ENCODE measurements around the gene GLIS2.
"Not testable (repeated sequence)": the region's sequence is repeated elsewhere in the genome, so short reads cannot be mapped to it uniquely, and the experiment has no call there.

Gene GLIS2

GRCh38 chr16:4319454-4320421, 3.9 kb downstream of the GLIS2 start:
- peak; percentile 40 to 41 for DNase-seq (ENCODE audit: low read depth in 2 of 2)

DNA sequence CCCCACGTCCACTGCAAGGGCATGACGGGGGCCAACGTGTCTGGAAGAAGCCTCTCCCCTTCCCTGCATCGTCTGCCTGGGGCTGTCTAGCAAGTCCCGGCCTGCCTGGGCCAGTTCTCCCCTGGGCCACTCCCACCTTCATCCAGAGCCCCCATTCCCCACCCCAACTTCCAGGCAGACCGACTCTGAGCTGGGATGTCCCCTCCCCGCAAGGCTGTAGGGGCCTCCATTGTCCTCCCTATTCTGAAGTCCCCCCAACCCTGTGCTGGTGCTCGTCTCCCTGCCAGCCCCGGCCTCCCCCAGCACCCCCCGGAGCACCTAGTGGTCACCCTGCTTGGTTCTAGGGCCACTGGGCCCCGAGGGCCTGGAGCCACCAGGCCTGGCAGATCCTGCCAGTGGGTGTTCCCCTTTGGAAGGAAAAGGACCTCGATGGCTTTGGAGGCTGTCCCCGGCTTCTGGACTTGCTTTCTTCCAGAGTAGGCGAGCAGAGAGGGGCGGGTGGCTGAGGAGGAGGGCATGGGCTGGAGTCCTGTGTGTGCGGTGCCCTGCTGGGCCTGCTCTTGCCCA, 4.8 kb downstream of the GLIS2 start:
- DNase-seq (ENCODE audit: low read depth in 2 of 2): no peak

DNA sequence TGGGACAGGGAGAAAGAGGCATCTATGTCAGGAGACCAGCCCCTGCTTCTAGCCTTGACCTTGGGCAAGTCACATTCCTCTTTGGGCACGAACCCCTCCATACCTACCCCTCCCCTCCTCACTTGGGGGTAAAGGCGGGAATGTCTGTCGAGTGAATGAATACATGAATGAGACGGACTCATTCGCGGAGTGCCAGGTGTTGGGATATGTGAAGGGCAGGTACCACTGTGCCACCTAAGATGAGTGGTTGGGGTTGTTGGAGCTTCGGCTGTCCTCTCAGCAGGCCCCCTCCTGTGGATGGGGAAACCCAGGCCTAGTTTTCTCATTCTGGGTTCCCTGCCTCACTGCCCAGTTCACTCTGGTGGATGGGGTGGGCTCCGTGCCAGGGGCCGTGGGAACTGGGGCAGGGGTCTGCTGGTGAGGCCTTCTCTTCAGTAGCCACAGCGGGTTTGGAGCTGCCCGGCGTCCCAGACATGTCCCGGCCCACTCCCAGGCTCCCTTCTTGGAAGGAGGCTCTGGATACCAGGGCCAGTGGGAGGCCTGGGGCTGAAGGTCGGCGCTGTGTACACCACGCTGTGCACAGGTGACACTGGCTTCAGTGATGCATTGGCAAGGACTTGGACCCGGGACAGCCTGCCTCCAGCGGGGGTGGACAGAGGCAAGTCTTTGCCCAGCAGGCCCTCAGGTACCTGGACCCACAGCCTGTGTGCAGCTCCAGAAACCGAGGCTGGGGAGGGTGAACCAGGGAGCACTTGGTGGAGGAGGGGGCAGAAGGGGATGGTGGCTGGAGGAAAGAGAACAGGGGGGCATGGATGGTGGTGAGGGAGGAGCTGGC, 5.6 kb downstream of the GLIS2 start:
- DNase-seq (ENCODE audit: low read depth in 2 of 2): no peak

DNA sequence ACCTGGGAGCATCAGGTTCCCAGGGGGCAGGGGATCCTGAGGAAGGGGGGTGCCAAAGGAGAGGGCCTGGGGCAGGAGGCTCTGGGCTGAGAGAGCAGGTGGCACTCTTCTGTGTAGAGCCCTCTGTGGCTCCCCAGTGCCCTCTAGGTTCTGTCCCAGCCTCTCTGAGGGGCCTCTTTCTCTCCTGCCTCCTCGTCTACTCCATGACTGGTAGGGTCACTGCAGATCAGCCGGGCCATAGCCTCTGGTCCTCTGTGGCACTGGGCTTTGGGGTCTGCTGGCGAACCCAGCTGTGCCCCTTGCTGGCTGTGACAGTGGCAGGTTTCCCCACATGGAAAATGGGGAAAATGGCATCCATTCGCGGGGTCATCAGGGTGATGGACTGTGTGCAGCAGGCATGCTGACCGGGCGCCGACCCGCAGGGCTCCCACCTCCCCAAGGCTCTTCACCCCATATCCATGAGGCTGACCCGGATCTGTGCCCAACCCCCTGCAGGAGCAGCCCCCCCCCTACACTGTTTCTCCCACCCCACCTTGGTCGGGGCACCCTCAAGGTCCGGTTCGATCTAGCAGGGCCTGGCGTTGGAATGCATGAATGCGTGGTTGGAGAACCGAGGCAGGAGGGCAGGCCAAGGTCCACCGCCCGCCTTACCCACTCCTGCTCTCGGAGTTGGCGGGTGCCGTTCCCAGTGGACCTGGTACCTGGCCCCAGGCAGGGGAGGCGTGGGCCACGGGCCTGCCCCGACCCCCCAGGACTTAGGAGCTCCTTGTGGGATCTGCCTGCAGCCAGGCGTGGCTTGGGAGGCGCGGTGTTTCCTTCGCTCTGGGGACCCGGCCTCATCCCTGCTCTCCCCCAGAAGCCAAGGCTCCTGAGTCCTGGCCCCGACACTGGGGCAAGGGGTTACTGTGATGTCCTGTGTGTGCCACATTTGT, 6.5 kb downstream of the GLIS2 start:
- no peak for DNase-seq (ENCODE audit: low read depth in 2 of 2)

GRCh38 chr16:4323071-4323844, 7.4 kb downstream of the GLIS2 start:
- no peak for DNase-seq (ENCODE audit: low read depth in 2 of 2)

DNA sequence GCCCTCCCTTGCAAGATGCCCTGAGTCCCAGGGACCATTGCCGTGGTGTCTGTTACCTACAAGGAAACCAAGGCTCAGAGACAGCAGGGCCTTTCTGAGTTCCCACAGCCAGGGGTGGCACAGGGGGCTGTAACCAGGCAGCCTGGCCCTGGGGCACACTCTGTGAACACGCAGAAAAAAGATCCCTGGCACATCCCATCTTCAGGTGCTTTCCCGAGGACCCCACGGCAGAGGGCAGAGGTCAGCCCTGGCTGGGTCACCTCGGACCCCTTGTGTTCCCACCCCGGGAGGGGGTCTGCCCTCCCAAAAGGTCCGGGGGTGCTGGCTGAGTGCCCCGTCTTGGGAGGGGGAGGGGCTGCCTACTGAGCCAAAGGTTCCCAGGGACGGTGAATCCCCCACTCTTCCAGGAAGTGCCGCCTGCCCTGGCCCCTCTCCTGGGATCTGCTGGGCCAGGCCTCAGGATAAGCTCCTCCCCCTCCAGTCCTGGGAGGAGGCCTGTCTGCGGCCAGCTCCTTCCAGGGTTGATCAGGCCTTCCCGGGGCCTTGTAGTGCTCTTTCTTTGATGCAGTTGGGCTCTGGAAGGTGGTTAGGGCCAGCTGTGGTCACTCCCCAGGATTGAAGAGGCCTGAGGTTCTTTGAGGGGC, 8.1 kb downstream of the GLIS2 start:
- no peak for DNase-seq (ENCODE audit: low read depth in 2 of 2)

GRCh38 chr16:4324492-4325252, 8.8 kb downstream of the GLIS2 start:
- DNase-seq (ENCODE audit: low read depth in 2 of 2): no peak

- no peak for DNase-seq (ENCODE audit: low read depth in 2 of 2)
Observed at GRCh38 chr16:4325253-4325758, 9.4 kb downstream of the GLIS2 start.

DNA sequence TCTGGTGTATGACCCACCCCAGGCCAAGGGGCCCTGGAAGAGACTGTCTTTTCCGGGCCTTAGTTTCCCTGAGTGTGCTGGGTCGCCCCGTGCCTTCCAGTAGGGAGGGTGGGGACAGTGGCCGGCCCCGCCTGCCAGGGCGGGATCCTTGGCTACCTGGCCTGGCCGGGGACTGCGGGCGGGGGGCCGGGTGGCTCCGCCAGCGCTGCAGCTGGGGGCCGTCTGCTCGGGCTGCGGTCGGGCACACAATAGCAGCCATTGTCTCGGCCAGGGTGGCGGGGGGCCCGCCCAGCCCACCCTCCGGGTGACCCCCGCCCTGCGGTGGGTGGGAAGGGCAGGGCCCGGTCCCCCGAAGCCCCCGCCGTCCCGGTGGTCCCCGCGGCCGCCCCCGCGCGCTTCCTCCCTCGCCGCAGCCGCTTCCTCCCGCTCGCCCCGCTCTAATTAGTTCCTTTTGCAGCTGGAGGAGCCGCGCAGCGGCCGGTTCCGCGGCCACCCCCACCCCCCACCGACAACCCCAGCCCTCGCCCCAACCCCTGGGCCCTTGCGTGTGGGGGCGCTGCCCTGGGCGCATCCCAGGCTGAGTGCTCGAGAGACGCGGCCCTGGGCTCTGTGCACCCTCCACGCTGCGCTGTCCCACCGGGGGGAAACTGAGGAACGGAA, 11.6 kb downstream of the GLIS2 start:
- DNase-seq (ENCODE audit: low read depth in 2 of 2): no peak

GRCh38 chr16:4328046-4328781, 12.3 kb downstream of the GLIS2 start:
- no peak for DNase-seq (ENCODE audit: low read depth in 2 of 2)

- DNase-seq (ENCODE audit: low read depth in 2 of 2): no peak
Observed at GRCh38 chr16:4328782-4329775, 13.2 kb downstream of the GLIS2 start.

DNA sequence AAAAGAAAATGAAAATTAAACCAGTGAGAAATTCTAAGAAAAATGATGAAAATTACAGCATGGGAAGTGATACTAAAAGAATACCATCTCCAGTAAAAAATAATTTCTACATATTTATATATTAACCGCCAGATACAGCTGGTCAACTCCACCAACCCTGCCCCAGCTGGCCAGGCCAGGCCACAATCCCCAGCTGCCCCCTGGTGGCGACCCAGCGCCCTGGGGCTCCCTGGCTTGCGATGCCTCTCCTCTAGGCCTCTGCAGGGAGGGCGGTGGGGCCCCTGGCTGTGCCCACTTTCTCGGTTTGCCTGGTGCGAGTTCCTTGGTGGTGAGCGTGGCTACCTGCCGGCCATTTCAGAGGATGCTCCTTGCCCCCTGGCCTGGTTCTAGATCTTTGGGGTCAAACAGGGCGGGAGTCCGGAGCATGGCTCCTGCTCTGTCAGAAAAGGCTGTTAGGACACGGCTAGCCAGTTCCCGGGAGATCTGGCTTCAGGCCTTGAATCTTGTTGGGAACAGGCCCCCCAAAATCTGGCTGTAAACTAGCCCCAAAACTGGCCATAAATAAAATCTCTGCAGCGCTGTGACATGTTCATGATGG, 14.5 kb downstream of the GLIS2 start:
- DNase-seq (ENCODE audit: low read depth in 2 of 2): peak in 1 of 2 donors; percentile 44

GRCh38 chr16:4332083-4332482, 16.2 kb downstream of the GLIS2 start:
- no peak for DNase-seq (ENCODE audit: low read depth in 2 of 2)

- DNase-seq (ENCODE audit: low read depth in 2 of 2): no peak
Observed at GRCh38 chr16:4332623-4333307, 16.9 kb downstream of the GLIS2 start.

GRCh38 chr16:4333308-4333638, 17.4 kb downstream of the GLIS2 start:
- DNase-seq (ENCODE audit: low read depth in 2 of 2): no peak

GRCh38 chr16:4333714-4334113, 17.8 kb downstream of the GLIS2 start:
- not testable (repeated sequence) for DNase-seq (ENCODE audit: low read depth in 2 of 2)
